HG03135 (cell line): Measurements from ENCODE around the gene CALCR.
"Not testable (repeated sequence)": the region's sequence is repeated elsewhere in the genome, so short reads cannot be mapped to it uniquely, and the experiment has no call there.

ENCODE experiments used
- ATAC-seq: cut with Tn5 transposase; IDR thresholded peaks from one replicate; pipeline ENCODE4 v1.9.1; 2021; ENCODE audit warnings: mild to moderate bottlenecking, moderate library complexity; ENCODE audit not compliant: unreplicated experiment

The CALCR gene

GRCh38 chr7:93574646-93575554 lies at the start of gene CALCR:
Gene CALCR, minus strand, starts transcription at chr7:93574724. Its CDS starts 87,743 bp downstream, at chr7:93486981.
- ATAC-seq = no peak

GRCh38 chr7:93623816-93624215 lies 49.3 kb upstream of the CALCR start:
- no peak for ATAC-seq

GRCh38 chr7:93622036-93623033 lies 47.8 kb upstream of the CALCR start:
- ATAC-seq = no peak

- no peak for ATAC-seq
Observed at GRCh38 chr7:93620864-93621263, 46.3 kb upstream of the CALCR start.

- no peak for ATAC-seq
Observed at GRCh38 chr7:93620057-93620456, 45.5 kb upstream of the CALCR start.

GRCh38 chr7:93601363-93601762 lies 26.8 kb upstream of the CALCR start:
- ATAC-seq = no peak

GRCh38 chr7:93594250-93594649 lies 19.7 kb upstream of the CALCR start:
- ATAC-seq = no peak

GRCh38 chr7:93592588-93593266 lies 18.2 kb upstream of the CALCR start:
- no peak for ATAC-seq

- ATAC-seq = not testable (repeated sequence)
Observed at GRCh38 chr7:93591224-93592050, 16.9 kb upstream of the CALCR start.

GRCh38 chr7:93586479-93586865 lies 11.9 kb upstream of the CALCR start:
- not testable (repeated sequence) for ATAC-seq

- ATAC-seq = not testable (repeated sequence)
Observed at GRCh38 chr7:93585694-93586478, 11.4 kb upstream of the CALCR start.

GRCh38 chr7:93579431-93579830 lies 4.9 kb upstream of the CALCR start:
- ATAC-seq = no peak

GRCh38 chr7:93578762-93579161 lies 4.2 kb upstream of the CALCR start:
- no peak for ATAC-seq

- no peak for ATAC-seq
Observed at GRCh38 chr7:93575555-93576399, 1.3 kb upstream of the CALCR start.

- ATAC-seq = no peak
Observed at GRCh38 chr7:93574269-93574645, 267 bp downstream of the CALCR start.

- no peak for ATAC-seq
Observed at GRCh38 chr7:93569189-93569588, 5.3 kb downstream of the CALCR start.

GRCh38 chr7:93566876-93567275 lies 7.6 kb downstream of the CALCR start:
- no peak for ATAC-seq

- ATAC-seq = no peak
Observed at GRCh38 chr7:93563584-93563983, 10.9 kb downstream of the CALCR start.
